HCT116 (cell line): ENCODE results near the gene PDGFD. TPM values are rescaled to one million over a fixed set of nuclear protein-coding genes. Genes with fewer than 3 reads are reported as not detected.

ENCODE experiments used
- ATAC-seq: fragments of 200-7000 bp; cut with Tn5 transposase; 2 replicates; pipeline ENCODE4 v1.9.1; 2020; ENCODE audit warnings: mild to moderate bottlenecking, moderate library complexity
- BruUV-seq: library from RNA; stranded (reverse); fragments of 400-500 nt; replicated peaks from 2 replicates; lab custom pipeline; 2021; lab: Mats Ljungman, UMichigan
- CTCF ChIA-PET: fragments of 300-600 bp; sonication (Branson Sonifier 250); formaldehyde crosslinking; loops from one replicate; lab custom pipeline; 2021; ENCODE audit warnings: antibody characterized with exemption; lab: Charles Lee
- POLR2A ChIA-PET: fragments of 300-600, 350-600 bp; sonication (Branson Sonifier 250); formaldehyde crosslinking; loops from one replicate; lab custom pipeline; 2021; ENCODE audit warnings: antibody characterized with exemption; lab: Charles Lee
- RAD21 ChIA-PET, 2 experiments: fragments of 300-600 bp; sonication (Branson Sonifier 250); formaldehyde crosslinking; loops; one replicate each; lab custom pipeline; 2023; ENCODE audit warnings: low total read pairs in 2 of 2; ENCODE audit not compliant: uncharacterized antibody in 2 of 2, unreplicated experiment in 2 of 2, low non-redundant PET in 1 of 2; lab: Charles Lee
- DNase-seq: peaks from one replicate; pipeline ENCODE4 v3.0.0-alpha.2; 2010; ENCODE audit warnings: low read depth, low spot score
- H2AFZ ChIP-seq: fragments of 200-600 bp; shearing (Covaris generic), sonication (generic); 2 replicates; pipeline ENCODE4 v1.6.1; 2017; ENCODE audit warnings: low read depth, mixed run types, mixed read lengths, antibody characterized with exemption, low read length; ENCODE audit not compliant: poor library complexity, severe bottlenecking
- H3K27ac ChIP-seq: 2 replicates; pipeline ENCODE4 v1.5.1; 2012; ENCODE audit warnings: low read depth, low read length
- H3K27me3 ChIP-seq: fragments of 200-600 bp; sonication (generic); 2 replicates; pipeline ENCODE4 v1.6.1; 2016; ENCODE audit warnings: mixed run types, low read length, mixed read lengths; ENCODE audit not compliant: insufficient read depth
- H3K36me3 ChIP-seq, 2 experiments: fragments of 200-500 bp in 1 of 2; fragments of 200-600 bp in 1 of 2; sonication (Bioruptor generic) in 1 of 2; sonication (generic) in 1 of 2; 2 replicates each; pipeline versions ENCODE4 v1.5.1 to v1.6.1; 2014 to 2016; ENCODE audit warnings: low read length in 2 of 2, inconsistent platforms in 1 of 2, mixed read lengths in 1 of 2, mixed run types in 1 of 2; ENCODE audit not compliant: insufficient read depth in 2 of 2, control insufficient read depth in 1 of 2
- H3K4me1 ChIP-seq, 2 experiments: fragments of 200-600 bp in 1 of 2; sonication (generic) in 1 of 2; 2 replicates each; pipeline versions ENCODE4 v1.5.1 to v1.6.1; 2012 to 2017; ENCODE audit warnings: low read length in 2 of 2, inconsistent platforms in 1 of 2, mild to moderate bottlenecking in 1 of 2, mixed read lengths in 1 of 2, mixed run types in 1 of 2, moderate library complexity in 1 of 2; ENCODE audit not compliant: insufficient read depth in 2 of 2, control insufficient read depth in 1 of 2
- H3K4me2 ChIP-seq: fragments of 200-600 bp; sonication (generic); 2 replicates; pipeline ENCODE4 v1.6.1; 2017; ENCODE audit warnings: mixed run types, low read length, mixed read lengths
- H3K4me3 ChIP-seq, 2 experiments: fragments of 200-600 bp in 1 of 2; sonication (generic) in 1 of 2; replicated peaks in 1 of 2; 2 replicates each; pipeline ENCODE4 v1.5.1; 2011 to 2016; ENCODE audit warnings: low read length in 2 of 2, control low read depth in 1 of 2, low read depth in 1 of 2, mild to moderate bottlenecking in 1 of 2, mixed read lengths in 1 of 2, mixed run types in 1 of 2
- H3K79me2 ChIP-seq: fragments of 200-600 bp; sonication (generic); 2 replicates; pipeline ENCODE4 v1.6.1; 2017; ENCODE audit warnings: mild to moderate bottlenecking, mixed run types, low read length, moderate library complexity, mixed read lengths; ENCODE audit not compliant: insufficient read depth
- H3K9ac ChIP-seq: fragments of 200-600 bp; sonication (generic); 2 replicates; pipeline ENCODE4 v1.6.1; 2016; ENCODE audit warnings: low read length, mixed read lengths
- H3K9me2 ChIP-seq: fragments of 200-600 bp; sonication (generic), shearing (Covaris generic); 2 replicates; pipeline ENCODE4 v1.6.1; 2017; ENCODE audit warnings: mixed run types, mild to moderate bottlenecking, moderate library complexity; ENCODE audit not compliant: insufficient read depth
- H3K9me3 ChIP-seq, 2 experiments: fragments of 200-500 bp in 1 of 2; fragments of 200-600 bp in 1 of 2; sonication (Bioruptor generic) in 1 of 2; sonication (generic) in 1 of 2; 2 replicates each; pipeline ENCODE4 v1.6.1; 2014 to 2017; ENCODE audit warnings: low read length in 2 of 2, mixed read lengths in 2 of 2, inconsistent platforms in 1 of 2, low read depth in 1 of 2, mild to moderate bottlenecking in 1 of 2, mixed run types in 1 of 2, moderate library complexity in 1 of 2; ENCODE audit not compliant: control insufficient read depth in 1 of 2, insufficient read depth in 1 of 2
- H4K20me1 ChIP-seq: fragments of 200-600 bp; sonication (generic), shearing (Covaris generic); 2 replicates; pipeline ENCODE4 v1.6.1; 2017; ENCODE audit warnings: mixed run types, mild to moderate bottlenecking, moderate library complexity; ENCODE audit not compliant: insufficient read depth
- CBX3 ChIP-seq: IDR thresholded peaks from 2 replicates; pipeline ENCODE4 v1.6.1; 2012; ENCODE audit warnings: low read depth
- CEBPB ChIP-seq: IDR thresholded peaks from 2 replicates; pipeline ENCODE4 v1.6.1; 2012; ENCODE audit warnings: low read depth
- EZH2phosphoT487 ChIP-seq: fragments of 200-600 bp; IDR thresholded peaks from 2 replicates; pipeline ENCODE4 v1.6.1; 2018; ENCODE audit warnings: antibody characterized with exemption, borderline replicate concordance
- POLR2A ChIP-seq: IDR thresholded peaks from 2 replicates; pipeline ENCODE4 v1.7.0; 2011; ENCODE audit warnings: borderline replicate concordance; ENCODE audit not compliant: insufficient read depth, insufficient read length; ENCODE audit errors: extremely low read depth
- RAD21 ChIP-seq: IDR thresholded peaks from 2 replicates; pipeline ENCODE4 v1.6.1; 2012; ENCODE audit warnings: low read depth, mild to moderate bottlenecking
- SRF ChIP-seq: IDR thresholded peaks from 2 replicates; pipeline ENCODE4 v1.6.1; 2012; ENCODE audit warnings: low read depth
- TCF7L2 ChIP-seq: IDR thresholded peaks from 2 replicates; pipeline ENCODE4 v1.7.0; 2011; ENCODE audit warnings: borderline replicate concordance, inconsistent platforms; ENCODE audit not compliant: insufficient read depth, insufficient read length; ENCODE audit errors: extremely low read depth
- YY1 ChIP-seq: IDR thresholded peaks from 2 replicates; pipeline ENCODE4 v1.6.1; 2011; ENCODE audit warnings: low read length, low read depth, moderate library complexity, mild to moderate bottlenecking; ENCODE audit not compliant: insufficient replicate concordance; ENCODE audit errors: extremely low read depth
- ZFX ChIP-seq: fragments of 450-650 bp; IDR thresholded peaks from 2 replicates; pipeline ENCODE4 v1.6.1; 2017
- intact Hi-C: fragments of 100-400 bp; cut with micrococcal nuclease; formaldehyde crosslinking; loops from 2 replicates; pipeline ENCODE4 v1.10.0; 2022
- total RNA-seq: library from RNA; stranded (reverse); gene quantifications from one replicate; pipeline ENCODE4 v1.2.1, GENCODE V29; 2021; ENCODE audit not compliant: unreplicated experiment
- TF ChIP-seq, protein P1 (sequence below): IDR thresholded peaks from 2 replicates; pipeline ENCODE4 v1.6.1; 2012
- TF ChIP-seq, protein P2 (sequence below), 3 experiments: fragments of 200-600 bp in 1 of 3; sonication (generic) in 1 of 3; IDR thresholded peaks in 2 of 3; conservative IDR thresholded peaks in 1 of 3; 2 replicates each; pipeline ENCODE4 v1.5.1; 2012 to 2017; ENCODE audit warnings: low read depth in 2 of 3, low read length in 2 of 3, antibody characterized with exemption in 1 of 3, borderline replicate concordance in 1 of 3, control low read depth in 1 of 3, mild to moderate bottlenecking in 1 of 3, mixed read lengths in 1 of 3, mixed run types in 1 of 3, moderate library complexity in 1 of 3; ENCODE audit not compliant: insufficient read depth in 1 of 3
- TF ChIP-seq, protein P3 (sequence below): IDR thresholded peaks from 2 replicates; pipeline ENCODE4 v1.6.1; 2012; ENCODE audit warnings: low read depth

The PDGFD gene
- total RNA-seq, 1 experiment from 2014 or later = 0.34 TPM

DNA sequence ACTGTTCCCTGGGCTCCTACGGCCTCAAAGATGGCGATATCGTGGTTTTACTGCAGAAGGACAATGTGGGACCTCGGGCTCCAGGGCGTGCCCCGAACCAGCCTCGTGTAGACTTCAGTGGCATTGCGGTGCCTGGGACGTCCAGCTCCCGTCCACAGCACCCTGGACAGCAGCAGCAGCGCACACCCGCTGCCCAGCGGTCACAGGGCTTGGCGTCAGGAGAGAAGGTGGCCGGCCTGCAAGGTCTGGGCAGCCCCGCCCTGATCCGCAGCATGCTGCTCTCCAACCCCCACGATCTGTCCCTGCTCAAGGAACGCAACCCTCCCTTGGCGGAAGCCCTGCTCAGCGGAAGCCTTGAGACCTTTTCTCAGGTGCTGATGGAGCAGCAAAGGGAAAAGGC is 127.0 kb downstream of the PDGFD start:
- no peak overlapping the region for H2AFZ ChIP-seq
- no TSS peak for BruUV-seq
- ATAC-seq = no peak
- H4K20me1 ChIP-seq = no peaks in the 10 kb centered on the region
- H3K27ac ChIP-seq = no peak overlapping the region
- no peak for TF ChIP-seq SRF
- TF ChIP-seq, protein P1, sequence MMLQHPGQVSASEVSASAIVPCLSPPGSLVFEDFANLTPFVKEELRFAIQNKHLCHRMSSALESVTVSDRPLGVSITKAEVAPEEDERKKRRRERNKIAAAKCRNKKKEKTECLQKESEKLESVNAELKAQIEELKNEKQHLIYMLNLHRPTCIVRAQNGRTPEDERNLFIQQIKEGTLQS = no peak
- TF ChIP-seq, protein P2, sequence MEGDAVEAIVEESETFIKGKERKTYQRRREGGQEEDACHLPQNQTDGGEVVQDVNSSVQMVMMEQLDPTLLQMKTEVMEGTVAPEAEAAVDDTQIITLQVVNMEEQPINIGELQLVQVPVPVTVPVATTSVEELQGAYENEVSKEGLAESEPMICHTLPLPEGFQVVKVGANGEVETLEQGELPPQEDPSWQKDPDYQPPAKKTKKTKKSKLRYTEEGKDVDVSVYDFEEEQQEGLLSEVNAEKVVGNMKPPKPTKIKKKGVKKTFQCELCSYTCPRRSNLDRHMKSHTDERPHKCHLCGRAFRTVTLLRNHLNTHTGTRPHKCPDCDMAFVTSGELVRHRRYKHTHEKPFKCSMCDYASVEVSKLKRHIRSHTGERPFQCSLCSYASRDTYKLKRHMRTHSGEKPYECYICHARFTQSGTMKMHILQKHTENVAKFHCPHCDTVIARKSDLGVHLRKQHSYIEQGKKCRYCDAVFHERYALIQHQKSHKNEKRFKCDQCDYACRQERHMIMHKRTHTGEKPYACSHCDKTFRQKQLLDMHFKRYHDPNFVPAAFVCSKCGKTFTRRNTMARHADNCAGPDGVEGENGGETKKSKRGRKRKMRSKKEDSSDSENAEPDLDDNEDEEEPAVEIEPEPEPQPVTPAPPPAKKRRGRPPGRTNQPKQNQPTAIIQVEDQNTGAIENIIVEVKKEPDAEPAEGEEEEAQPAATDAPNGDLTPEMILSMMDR (IDR thresholded peaks at IDR 0.05 in 2 of 3, conservative IDR thresholded peaks at IDR 0.05 in 1 of 3; ENCODE audit: borderline replicate concordance in 1 of 3, insufficient read depth in 1 of 3, low read depth in 2 of 3, low read length in 2 of 3) = no peak
- TF ChIP-seq, all 23 proteins: peak for 0
- CTCF ChIA-PET = no interaction called here
- no peak for DNase-seq
- Histone ChIP-seq H3K4me2 (no peak overlapping the region), H3K4me1 (no peaks in the 10 kb centered on the region), H3K9me3 (no peaks in the 10 kb centered on the region), H3K4me3 (no peak overlapping the region), H3K27me3 (no peaks in the 10 kb centered on the region), H3K79me2 (no peaks in the 10 kb centered on the region), H3K9me2 (no peaks in the 10 kb centered on the region), H3K36me3 (no peaks in the 10 kb centered on the region), H3K9ac (no peak overlapping the region)
- RAD21 ChIA-PET = no interaction called here
- intact Hi-C loops = no loop called here
- POLR2A ChIA-PET = no interaction called here

- ChIA-PET POLR2A (no interaction called here), RAD21 (no interaction called here), CTCF (no interaction called here)
- H3K27me3 ChIP-seq = no peaks in the 10 kb centered on the region
- no peak within 1 kb of the TSS for H2AFZ ChIP-seq
- no peaks in the 10 kb centered on the region for H3K4me1 ChIP-seq
- no peaks in the 10 kb centered on the region for H3K9me3 ChIP-seq
- H3K4me2 ChIP-seq = no peak within 1 kb of the TSS
- DNase-seq (no peak), ATAC-seq (no peak)
- H3K27ac ChIP-seq = no peak within 1 kb of the TSS
- intact Hi-C loops = no loop called here
- H3K36me3 ChIP-seq = no peaks in the 10 kb centered on the region
- H3K79me2 ChIP-seq = no peaks in the 10 kb centered on the region
- H3K9me2 ChIP-seq = no peaks in the 10 kb centered on the region
- TF ChIP-seq YY1 (no peak), EZH2phosphoT487 (no peak), TCF7L2 (no peak), CBX3 (no peak), RAD21 (no peak), POLR2A (no peak), CEBPB (no peak), ZFX (no peak)
- TF ChIP-seq, protein P3, sequence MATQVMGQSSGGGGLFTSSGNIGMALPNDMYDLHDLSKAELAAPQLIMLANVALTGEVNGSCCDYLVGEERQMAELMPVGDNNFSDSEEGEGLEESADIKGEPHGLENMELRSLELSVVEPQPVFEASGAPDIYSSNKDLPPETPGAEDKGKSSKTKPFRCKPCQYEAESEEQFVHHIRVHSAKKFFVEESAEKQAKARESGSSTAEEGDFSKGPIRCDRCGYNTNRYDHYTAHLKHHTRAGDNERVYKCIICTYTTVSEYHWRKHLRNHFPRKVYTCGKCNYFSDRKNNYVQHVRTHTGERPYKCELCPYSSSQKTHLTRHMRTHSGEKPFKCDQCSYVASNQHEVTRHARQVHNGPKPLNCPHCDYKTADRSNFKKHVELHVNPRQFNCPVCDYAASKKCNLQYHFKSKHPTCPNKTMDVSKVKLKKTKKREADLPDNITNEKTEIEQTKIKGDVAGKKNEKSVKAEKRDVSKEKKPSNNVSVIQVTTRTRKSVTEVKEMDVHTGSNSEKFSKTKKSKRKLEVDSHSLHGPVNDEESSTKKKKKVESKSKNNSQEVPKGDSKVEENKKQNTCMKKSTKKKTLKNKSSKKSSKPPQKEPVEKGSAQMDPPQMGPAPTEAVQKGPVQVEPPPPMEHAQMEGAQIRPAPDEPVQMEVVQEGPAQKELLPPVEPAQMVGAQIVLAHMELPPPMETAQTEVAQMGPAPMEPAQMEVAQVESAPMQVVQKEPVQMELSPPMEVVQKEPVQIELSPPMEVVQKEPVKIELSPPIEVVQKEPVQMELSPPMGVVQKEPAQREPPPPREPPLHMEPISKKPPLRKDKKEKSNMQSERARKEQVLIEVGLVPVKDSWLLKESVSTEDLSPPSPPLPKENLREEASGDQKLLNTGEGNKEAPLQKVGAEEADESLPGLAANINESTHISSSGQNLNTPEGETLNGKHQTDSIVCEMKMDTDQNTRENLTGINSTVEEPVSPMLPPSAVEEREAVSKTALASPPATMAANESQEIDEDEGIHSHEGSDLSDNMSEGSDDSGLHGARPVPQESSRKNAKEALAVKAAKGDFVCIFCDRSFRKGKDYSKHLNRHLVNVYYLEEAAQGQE = no peak
- H3K4me3 ChIP-seq = no peak within 1 kb of the TSS
- H3K9ac ChIP-seq = no peak within 1 kb of the TSS
- BruUV-seq = no TSS peak
- H4K20me1 ChIP-seq = no peaks in the 10 kb centered on the region
Observed at GRCh38 chr11:104036588-104036987, 127.4 kb downstream of the PDGFD start, which contains the start of gene DDI1. TSS of gene DDI1 (plus strand) at chr11:104036640. CDS start at chr11:104036823, 183 bp downstream.
